ENCODE measurements around the gene CX3CR1.
"Not testable (repeated sequence)": the region's sequence is repeated elsewhere in the genome, so short reads cannot be mapped to it uniquely, and the experiment has no call there.

The CX3CR1 gene

GRCh38 chr3:39323494-39323893 is 43.7 kb upstream of the CX3CR1 start:
- no peak overlapping the region for H3K27ac Mint-ChIP-seq
- no peak for TF ChIP-seq CTCF (IDR thresholded peaks at IDR 0.05)
- no peak overlapping the region for H3K4me3 Mint-ChIP-seq
- H3K9me3 Mint-ChIP-seq: peaks cover 14% of the 10 kb centered on the region
- no peaks in the 10 kb centered on the region for H3K4me1 Mint-ChIP-seq
- H3K27me3 Mint-ChIP-seq (ENCODE audit: low read depth, poor library complexity): peaks cover 6% of the 10 kb centered on the region
- no peaks in the 10 kb centered on the region for H3K36me3 Mint-ChIP-seq (ENCODE audit: low read depth)
- DNase-seq: no peak

GRCh38 chr3:39322936-39323335 is 43.1 kb upstream of the CX3CR1 start:
- H3K4me3 Mint-ChIP-seq: no peak overlapping the region
- no peak for TF ChIP-seq CTCF (IDR thresholded peaks at IDR 0.05)
- no peaks in the 10 kb centered on the region for H3K4me1 Mint-ChIP-seq
- DNase-seq: no peak
- H3K9me3 Mint-ChIP-seq: peaks cover 17% of the 10 kb centered on the region
- H3K36me3 Mint-ChIP-seq (ENCODE audit: low read depth): no peaks in the 10 kb centered on the region
- peaks cover 6% of the 10 kb centered on the region for H3K27me3 Mint-ChIP-seq (ENCODE audit: low read depth, poor library complexity)
- no peak overlapping the region for H3K27ac Mint-ChIP-seq

GRCh38 chr3:39322209-39322715 is 42.4 kb upstream of the CX3CR1 start:
- not testable (repeated sequence) for H3K36me3 Mint-ChIP-seq (ENCODE audit: low read depth); H3K4me3 Mint-ChIP-seq; DNase-seq; H3K27ac Mint-ChIP-seq; H3K4me1 Mint-ChIP-seq; H3K27me3 Mint-ChIP-seq (ENCODE audit: low read depth, poor library complexity)
- peaks cover 19% of the 10 kb centered on the region for H3K9me3 Mint-ChIP-seq

- H3K9me3 Mint-ChIP-seq: peaks cover 21% of the 10 kb centered on the region
- H3K27me3 Mint-ChIP-seq (ENCODE audit: low read depth, poor library complexity); H3K36me3 Mint-ChIP-seq (ENCODE audit: low read depth); DNase-seq; H3K4me3 Mint-ChIP-seq; H3K4me1 Mint-ChIP-seq; H3K27ac Mint-ChIP-seq: not testable (repeated sequence)
Observed at GRCh38 chr3:39321574-39321983, 41.7 kb upstream of the CX3CR1 start.

GRCh38 chr3:39319249-39319648 is 39.4 kb upstream of the CX3CR1 start:
- TF ChIP-seq CTCF (IDR thresholded peaks at IDR 0.05): no peak
- no peak overlapping the region for H3K27ac Mint-ChIP-seq
- H3K9me3 Mint-ChIP-seq: peaks cover 34% of the 10 kb centered on the region

GRCh38 chr3:39318301-39318700 is 38.5 kb upstream of the CX3CR1 start:
- no peak for DNase-seq
- TF ChIP-seq CTCF (IDR thresholded peaks at IDR 0.05): no peak
- Mint-ChIP-seq H3K36me3 (ENCODE audit: low read depth) (peaks cover 9% of the 10 kb centered on the region), H3K27me3 (ENCODE audit: low read depth, poor library complexity) (peaks cover 12% of the 10 kb centered on the region), H3K9me3 (peaks cover 42% of the 10 kb centered on the region), H3K27ac (no peak overlapping the region), H3K4me3 (no peak overlapping the region), H3K4me1 (no peaks in the 10 kb centered on the region)

More at GRCh38 chr3:39319249-39319648, 39.4 kb upstream of the CX3CR1 start:
- DNase-seq: no peak
- Mint-ChIP-seq H3K4me1 (no peaks in the 10 kb centered on the region), H3K4me3 (no peak overlapping the region), H3K36me3 (ENCODE audit: low read depth) (peaks cover 4% of the 10 kb centered on the region), H3K27me3 (ENCODE audit: low read depth, poor library complexity) (peaks cover 9% of the 10 kb centered on the region)

- Mint-ChIP-seq H3K9me3 (peaks cover 48% of the 10 kb centered on the region), H3K27me3 (ENCODE audit: low read depth, poor library complexity) (peaks cover 9% of the 10 kb centered on the region), H3K36me3 (ENCODE audit: low read depth) (peaks cover 9% of the 10 kb centered on the region), H3K27ac (no peak overlapping the region), H3K4me3 (no peak overlapping the region), H3K4me1 (no peaks in the 10 kb centered on the region)
- no peak for TF ChIP-seq CTCF (IDR thresholded peaks at IDR 0.05)
- DNase-seq: no peak
Observed at GRCh38 chr3:39317571-39318169, 37.8 kb upstream of the CX3CR1 start.

Measured in nephron progenitor cell (in vitro differentiated cells).